22Rv1 (cell line): ENCODE data around the gene WDR75.
A peak's percentile ranks its signal among the peaks of the same experiment; 100 is the strongest.

Experiments
- H3K27ac ChIP-seq: fragments of 450-650 bp; 2 replicates; pipeline ENCODE4 v1.5.1; 2017
- ZFX ChIP-seq: fragments of 450-650 bp; IDR thresholded peaks from 2 replicates; pipeline ENCODE4 v1.6.1; 2017; ENCODE audit warnings: antibody characterized with exemption, borderline replicate concordance
- TF ChIP-seq, protein P1 (sequence below): fragments of 450-650 bp; IDR thresholded peaks from 2 replicates; pipeline ENCODE4 v1.5.1; 2017; ENCODE audit warnings: mild to moderate bottlenecking

The WDR75 gene

DNA sequence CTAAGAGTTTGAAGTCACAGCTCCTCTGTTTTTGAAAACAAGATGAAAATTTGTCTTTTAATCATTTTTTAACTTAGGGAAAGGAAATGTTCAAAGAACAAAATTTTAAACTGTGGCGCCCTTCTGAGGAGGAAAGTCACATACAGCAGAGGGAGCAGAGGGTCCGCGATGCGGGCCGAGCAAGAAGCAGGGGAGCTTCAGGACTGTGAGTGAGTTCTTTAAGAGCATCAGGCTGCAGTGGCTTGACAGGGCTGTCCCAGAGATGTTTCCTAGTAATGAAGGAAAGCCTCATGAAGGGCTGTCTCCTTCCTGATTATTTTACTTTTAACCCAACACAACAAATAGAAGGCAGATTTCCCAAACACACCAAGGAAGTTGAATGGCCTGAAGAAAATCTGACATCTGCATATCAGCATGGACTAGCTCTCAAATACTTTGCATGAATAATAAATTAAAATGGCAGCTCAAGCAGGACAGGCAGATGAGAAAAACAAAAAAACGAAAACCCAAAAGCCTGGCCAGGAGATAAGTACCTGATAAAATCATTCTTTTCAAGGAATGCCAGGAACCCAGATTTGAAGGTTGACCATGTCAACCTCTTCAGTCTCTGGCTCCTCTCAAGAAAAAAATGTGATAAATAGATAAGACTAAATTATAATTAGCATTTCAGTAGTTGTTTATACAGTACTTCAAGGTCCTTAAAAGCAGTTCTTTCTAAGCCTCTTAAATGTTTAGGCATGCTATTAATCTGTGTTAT is 78.5 kb downstream of the WDR75 start:
- no peak overlapping the region for H3K27ac ChIP-seq
- TF ChIP-seq, protein P1, sequence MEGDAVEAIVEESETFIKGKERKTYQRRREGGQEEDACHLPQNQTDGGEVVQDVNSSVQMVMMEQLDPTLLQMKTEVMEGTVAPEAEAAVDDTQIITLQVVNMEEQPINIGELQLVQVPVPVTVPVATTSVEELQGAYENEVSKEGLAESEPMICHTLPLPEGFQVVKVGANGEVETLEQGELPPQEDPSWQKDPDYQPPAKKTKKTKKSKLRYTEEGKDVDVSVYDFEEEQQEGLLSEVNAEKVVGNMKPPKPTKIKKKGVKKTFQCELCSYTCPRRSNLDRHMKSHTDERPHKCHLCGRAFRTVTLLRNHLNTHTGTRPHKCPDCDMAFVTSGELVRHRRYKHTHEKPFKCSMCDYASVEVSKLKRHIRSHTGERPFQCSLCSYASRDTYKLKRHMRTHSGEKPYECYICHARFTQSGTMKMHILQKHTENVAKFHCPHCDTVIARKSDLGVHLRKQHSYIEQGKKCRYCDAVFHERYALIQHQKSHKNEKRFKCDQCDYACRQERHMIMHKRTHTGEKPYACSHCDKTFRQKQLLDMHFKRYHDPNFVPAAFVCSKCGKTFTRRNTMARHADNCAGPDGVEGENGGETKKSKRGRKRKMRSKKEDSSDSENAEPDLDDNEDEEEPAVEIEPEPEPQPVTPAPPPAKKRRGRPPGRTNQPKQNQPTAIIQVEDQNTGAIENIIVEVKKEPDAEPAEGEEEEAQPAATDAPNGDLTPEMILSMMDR = no peak
- no peak for TF ChIP-seq ZFX

GRCh38 chr2:189521699-189522434 is 80.6 kb downstream of the WDR75 start:
- peak overlapping the region; percentile 98 for H3K27ac ChIP-seq
- no peak for TF ChIP-seq ZFX
- TF ChIP-seq, protein P1 = peak; percentile 36; the same call in 1 of the 2 replicates

GRCh38 chr2:189522435-189523151 is 81.3 kb downstream of the WDR75 start:
- no peak for TF ChIP-seq ZFX
- TF ChIP-seq, protein P1 = no peak
- peak overlapping the region; percentile 98 for H3K27ac ChIP-seq

- TF ChIP-seq, protein P1 = no peak
- no peak for TF ChIP-seq ZFX
- H3K27ac ChIP-seq = no peak overlapping the region
Observed at GRCh38 chr2:189524746-189525145, 83.5 kb downstream of the WDR75 start.
